ENCODE measurements around the gene DNAJC15.

DNA sequence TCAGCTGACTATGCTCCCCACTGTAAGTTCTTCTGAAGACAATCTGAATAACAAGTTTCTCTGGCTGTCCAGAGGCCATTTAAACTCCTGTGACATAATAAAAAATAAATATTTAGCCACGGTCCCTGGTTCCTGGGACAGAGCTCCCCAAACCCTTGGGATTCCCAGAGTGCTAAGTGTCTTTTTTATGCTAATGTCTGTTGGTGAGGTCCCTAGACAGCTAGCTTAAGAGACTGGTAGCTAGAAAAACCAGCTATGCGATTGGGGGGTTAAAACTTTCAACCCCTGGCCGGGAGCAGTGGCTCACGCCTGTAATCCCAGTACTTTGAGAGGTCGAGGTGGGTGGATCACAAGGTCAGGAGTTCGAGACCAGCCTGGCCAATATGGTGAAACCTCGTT is 37.2 kb upstream of the DNAJC15 start:
- TF ChIP-seq, protein P1, sequence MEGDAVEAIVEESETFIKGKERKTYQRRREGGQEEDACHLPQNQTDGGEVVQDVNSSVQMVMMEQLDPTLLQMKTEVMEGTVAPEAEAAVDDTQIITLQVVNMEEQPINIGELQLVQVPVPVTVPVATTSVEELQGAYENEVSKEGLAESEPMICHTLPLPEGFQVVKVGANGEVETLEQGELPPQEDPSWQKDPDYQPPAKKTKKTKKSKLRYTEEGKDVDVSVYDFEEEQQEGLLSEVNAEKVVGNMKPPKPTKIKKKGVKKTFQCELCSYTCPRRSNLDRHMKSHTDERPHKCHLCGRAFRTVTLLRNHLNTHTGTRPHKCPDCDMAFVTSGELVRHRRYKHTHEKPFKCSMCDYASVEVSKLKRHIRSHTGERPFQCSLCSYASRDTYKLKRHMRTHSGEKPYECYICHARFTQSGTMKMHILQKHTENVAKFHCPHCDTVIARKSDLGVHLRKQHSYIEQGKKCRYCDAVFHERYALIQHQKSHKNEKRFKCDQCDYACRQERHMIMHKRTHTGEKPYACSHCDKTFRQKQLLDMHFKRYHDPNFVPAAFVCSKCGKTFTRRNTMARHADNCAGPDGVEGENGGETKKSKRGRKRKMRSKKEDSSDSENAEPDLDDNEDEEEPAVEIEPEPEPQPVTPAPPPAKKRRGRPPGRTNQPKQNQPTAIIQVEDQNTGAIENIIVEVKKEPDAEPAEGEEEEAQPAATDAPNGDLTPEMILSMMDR (IDR thresholded peaks at IDR 0.05) = no peak
- TF ChIP-seq POLR2AphosphoS5 (IDR thresholded peaks at IDR 0.05) = no peak
